ENCODE results near the gene ITPKB. TPM values are rescaled to one million over a fixed set of nuclear protein-coding genes. Genes with fewer than 3 reads are reported as not detected.

Gene ITPKB
- total and polyA plus RNA-seq, 11 donors, result 6.2 to 33.7 (median 17.8) TPM

DNA sequence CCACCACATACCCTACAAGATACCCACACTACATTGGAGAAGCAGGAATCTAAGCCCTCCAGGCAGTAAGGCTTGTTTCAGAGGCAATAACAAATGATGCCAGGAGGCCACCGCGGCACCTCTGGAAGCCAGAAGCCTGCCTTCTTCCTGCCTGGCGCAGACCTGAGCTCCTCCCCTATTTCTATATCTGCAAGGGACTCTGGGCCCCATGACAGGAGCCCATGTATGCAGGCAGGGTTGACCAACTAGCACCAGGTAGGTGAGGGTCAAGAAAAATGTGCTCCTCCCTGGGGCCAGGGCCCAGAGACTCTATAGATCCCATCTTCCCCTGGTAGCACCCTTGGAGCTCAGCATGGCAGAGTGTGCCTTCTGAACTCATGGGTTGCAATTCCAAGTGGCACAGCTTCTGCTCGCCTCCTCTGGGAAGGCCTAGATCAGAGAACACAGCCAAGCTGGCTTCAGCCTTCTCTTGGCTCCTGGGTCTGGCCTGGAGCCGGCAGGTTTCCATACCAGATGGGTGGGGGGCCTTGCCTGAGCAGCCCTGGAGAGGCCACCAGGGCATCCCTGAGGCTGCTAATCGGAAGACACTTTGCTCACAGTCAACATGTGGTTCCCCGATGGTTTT, 105.4 kb downstream of the ITPKB start:
- peak overlapping the region in 9 of 12 donors; percentile 1 to 81 (median 39) for H3K27ac ChIP-seq
- WGBS, 4 donors, result 28 to 50% (median 45%) methylated on average over 7 of the region's 7 CpGs
- intact Hi-C loops (cut with DNase I), result loop anchor here (1.0 to 10.0 kb wide), 13 partner anchors 51 to 814 kb away; partner anchors contain the start of gene ITPKB (in 1 of the 10)

DNA sequence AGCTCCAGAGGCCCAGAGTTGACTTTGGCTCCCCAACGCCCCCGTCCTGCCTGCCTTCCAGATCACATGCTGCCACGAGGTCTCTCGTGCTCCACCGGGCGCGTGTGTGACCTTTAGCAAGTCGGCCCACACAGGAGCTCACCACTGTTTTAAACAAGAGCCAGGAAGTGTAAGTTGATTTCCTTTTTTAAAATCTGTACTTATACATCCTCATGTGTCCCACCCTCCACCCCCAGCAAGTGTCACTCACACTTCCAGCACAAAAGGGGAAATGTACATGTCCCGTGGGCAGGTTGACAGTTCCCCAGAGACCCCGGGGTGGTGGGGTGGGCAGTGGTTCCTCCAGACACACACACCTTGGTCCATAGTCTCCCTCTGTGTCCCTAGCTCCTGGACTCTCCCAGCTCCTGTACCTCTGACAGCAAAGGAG, 106.1 kb downstream of the ITPKB start:
- peak in 2 of 5 donors; percentile 18 to 42 for DNase-seq
- H3K9me3 ChIP-seq, result no peaks in the 10 kb centered on the region
- TF ChIP-seq, protein P1, sequence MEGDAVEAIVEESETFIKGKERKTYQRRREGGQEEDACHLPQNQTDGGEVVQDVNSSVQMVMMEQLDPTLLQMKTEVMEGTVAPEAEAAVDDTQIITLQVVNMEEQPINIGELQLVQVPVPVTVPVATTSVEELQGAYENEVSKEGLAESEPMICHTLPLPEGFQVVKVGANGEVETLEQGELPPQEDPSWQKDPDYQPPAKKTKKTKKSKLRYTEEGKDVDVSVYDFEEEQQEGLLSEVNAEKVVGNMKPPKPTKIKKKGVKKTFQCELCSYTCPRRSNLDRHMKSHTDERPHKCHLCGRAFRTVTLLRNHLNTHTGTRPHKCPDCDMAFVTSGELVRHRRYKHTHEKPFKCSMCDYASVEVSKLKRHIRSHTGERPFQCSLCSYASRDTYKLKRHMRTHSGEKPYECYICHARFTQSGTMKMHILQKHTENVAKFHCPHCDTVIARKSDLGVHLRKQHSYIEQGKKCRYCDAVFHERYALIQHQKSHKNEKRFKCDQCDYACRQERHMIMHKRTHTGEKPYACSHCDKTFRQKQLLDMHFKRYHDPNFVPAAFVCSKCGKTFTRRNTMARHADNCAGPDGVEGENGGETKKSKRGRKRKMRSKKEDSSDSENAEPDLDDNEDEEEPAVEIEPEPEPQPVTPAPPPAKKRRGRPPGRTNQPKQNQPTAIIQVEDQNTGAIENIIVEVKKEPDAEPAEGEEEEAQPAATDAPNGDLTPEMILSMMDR (IDR thresholded peaks at IDR 0.05), result no peak
- TF ChIP-seq POLR2A (IDR thresholded peaks at IDR 0.05), result no peak
- 68 to 83% (median 77%) methylated on average over 10 of the region's 10 CpGs for WGBS, 4 donors
- H3K4me3 ChIP-seq, result no peak overlapping the region
- no peaks in the 10 kb centered on the region for H3K27me3 ChIP-seq
- intact Hi-C loops (cut with DNase I), result loop anchor here in 9 of 10 donors (2.0 to 10.0 kb wide), 10 partner anchors 52 to 814 kb away; partner anchors contain the start of gene ITPKB (in 1 of the 9)
- H3K4me1 ChIP-seq, result peaks cover 0 to 38% (median 19%) of the 10 kb centered on the region in 12 donors
- peaks cover 0 to 64% (median 34%) of the 10 kb centered on the region in 9 donors for H3K36me3 ChIP-seq
- ATAC-seq, result no peak
- H3K27ac ChIP-seq, result peak overlapping the region in 4 of 12 donors; percentile 10 to 81 (median 40)

More for the DNA sequence above, 105.4 kb downstream of the ITPKB start:
- peak; percentile 3 to 13 (median 7) for ATAC-seq
- Histone ChIP-seq H3K27me3 (no peaks in the 10 kb centered on the region), H3K4me1 (peaks cover 0 to 45% (median 23%) of the 10 kb centered on the region in 12 donors), H3K9me3 (no peaks in the 10 kb centered on the region), H3K4me3 (no peak overlapping the region), H3K36me3 (peaks cover 0 to 69% (median 34%) of the 10 kb centered on the region in 9 donors)
- peak in 3 of 5 donors; percentile 10 to 42 (median 27) for DNase-seq
- no peak for TF ChIP-seq POLR2A (IDR thresholded peaks at IDR 0.05)
- TF ChIP-seq, protein P1 (IDR thresholded peaks at IDR 0.05), result no peak

DNA sequence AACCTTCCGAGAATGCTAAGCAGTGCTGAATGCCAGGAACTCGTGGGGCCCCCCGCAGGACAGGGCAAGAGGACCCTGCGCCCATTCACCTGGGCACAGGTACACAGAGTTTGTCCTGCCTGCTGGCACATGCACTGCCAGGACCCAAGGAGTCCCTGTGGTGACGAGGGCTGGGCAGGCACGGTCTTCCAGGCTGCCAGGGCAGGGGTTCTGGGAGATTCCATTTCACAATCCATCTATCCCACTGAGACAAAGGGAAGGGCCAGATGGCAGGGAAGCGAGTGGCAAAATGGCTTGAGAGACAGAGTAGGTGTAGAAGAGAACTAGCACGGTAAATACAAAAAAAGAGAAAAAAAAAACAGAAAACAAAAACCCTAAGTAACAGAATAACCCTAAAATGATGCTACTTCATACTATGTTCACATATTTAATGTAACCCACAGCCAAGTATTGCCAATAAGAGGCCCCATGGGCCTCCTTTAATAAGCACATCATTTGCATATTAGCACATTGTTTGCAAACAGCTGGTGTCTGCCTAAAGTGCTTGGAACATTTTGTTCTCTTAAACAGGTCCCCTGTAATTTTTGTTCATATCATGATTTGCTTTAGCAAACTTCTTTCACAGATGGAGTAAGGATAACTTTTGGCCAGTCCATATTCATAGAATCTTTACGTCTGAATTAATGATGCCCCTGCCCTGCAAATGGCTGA, 106.8 kb downstream of the ITPKB start:
- Histone ChIP-seq H3K4me3 (no peak overlapping the region), H3K9me3 (no peaks in the 10 kb centered on the region), H3K27ac (peak overlapping the region in 2 of 12 donors; percentile 25 to 81), H3K4me1 (peaks cover 0 to 32% (median 14%) of the 10 kb centered on the region in 12 donors), H3K27me3 (no peaks in the 10 kb centered on the region), H3K36me3 (peaks cover 0 to 59% (median 34%) of the 10 kb centered on the region in 9 donors)
- no peak for ATAC-seq
- TF ChIP-seq POLR2A (IDR thresholded peaks at IDR 0.05), result no peak
- TF ChIP-seq, protein P1 (IDR thresholded peaks at IDR 0.05), result no peak
- intact Hi-C loops (cut with DNase I), result loop anchor here in 9 of 10 donors (2.0 to 10.0 kb wide), 10 partner anchors 52 to 815 kb away; partner anchors contain the start of gene ITPKB (in 1 of the 9)
- peak in 3 of 5 donors; percentile 14 to 61 (median 25) for DNase-seq
- WGBS, 4 donors, result 81 to 90% (median 89%) methylated on average over 9 of the region's 9 CpGs

All from heart left ventricle (tissue), 16 donors.